GM12892 (cell line): ENCODE results near the gene PKIG.

Source experiments
- POLR2A ChIP-seq: IDR thresholded peaks from 2 replicates; pipeline ENCODE4 v1.6.1; 2011; ENCODE audit warnings: low read depth, low read length, control low read depth
- POLR2AphosphoS5 ChIP-seq: IDR thresholded peaks from 2 replicates; pipeline ENCODE4 v1.6.1; 2011; ENCODE audit warnings: low read depth, low read length, control low read depth

DNA sequence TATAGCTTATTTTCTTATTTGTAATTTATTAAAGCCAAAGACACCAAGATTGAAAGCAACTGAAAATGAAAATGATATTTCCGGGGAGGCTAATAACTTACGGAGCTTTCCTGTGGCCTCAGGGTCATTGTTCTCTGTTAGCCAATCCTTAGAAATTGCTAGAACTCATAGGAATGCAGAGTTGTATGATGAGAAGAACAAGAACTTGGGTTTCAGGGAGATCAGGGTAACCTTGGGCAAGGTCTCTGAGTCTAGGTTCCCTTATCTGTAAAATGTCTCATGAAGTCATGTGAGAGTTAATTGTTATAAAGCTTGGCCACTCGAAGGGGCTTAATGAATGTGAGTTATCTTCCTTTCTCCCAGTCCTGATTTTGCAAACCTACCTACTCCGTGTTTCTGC is 40.4 kb upstream of the PKIG start:
- no peak for TF ChIP-seq POLR2A
- no peak for TF ChIP-seq POLR2AphosphoS5
